ENCODE data around the gene TACC2.
"Not testable (repeated sequence)": the region's sequence is repeated elsewhere in the genome, so short reads cannot be mapped to it uniquely, and the experiment has no call there.

Gene TACC2

DNA sequence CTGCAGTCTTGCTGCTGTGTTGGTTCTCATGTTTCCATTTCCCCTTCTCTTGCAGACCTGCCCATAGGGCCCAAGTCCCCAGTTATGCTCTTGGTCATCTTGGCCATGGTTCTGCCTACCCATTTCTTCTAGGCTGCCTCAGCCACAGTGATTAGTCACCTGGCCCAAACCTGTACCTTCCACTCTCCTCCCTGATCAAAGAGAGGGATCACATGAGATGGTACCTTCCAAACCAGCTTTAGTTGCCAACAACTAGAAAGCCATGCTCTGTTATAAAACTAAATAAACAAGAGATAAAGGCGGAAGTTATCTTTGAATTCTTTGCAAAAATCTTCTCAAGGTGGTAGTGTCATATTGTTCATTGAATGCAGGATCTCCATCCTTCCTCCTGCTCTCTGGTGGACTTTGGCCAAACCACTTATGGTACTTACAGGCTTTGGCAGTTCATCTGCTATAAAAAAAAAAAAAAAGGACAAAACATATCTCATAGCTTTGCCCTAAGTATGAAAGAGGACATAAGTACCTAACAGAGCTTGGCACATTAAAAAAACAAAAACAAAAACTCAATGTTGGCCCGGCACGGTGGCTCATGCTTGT lies 25.8 kb downstream of the TACC2 start:
- WGBS, 2 experiments (ENCODE audit: insufficient coverage in 2 of 2): 93 to 94% methylated on average over 2 of the region's 3 CpGs
- Histone ChIP-seq H3K9me3 (ENCODE audit: control insufficient read depth, low read length) (no peaks in the 10 kb centered on the region), H3K4me1 (ENCODE audit: control insufficient read depth, insufficient read depth, low read length, poor library complexity, severe bottlenecking) (peaks cover 6% of the 10 kb centered on the region), H3K36me3 (ENCODE audit: control insufficient read depth, insufficient read depth, low read length) (no peaks in the 10 kb centered on the region), H3K4me3 (ENCODE audit: extremely low read depth, insufficient read depth, low read length, poor library complexity, severe bottlenecking) (no peak overlapping the region), H3K27ac (ENCODE audit: low read depth, low read length, severe bottlenecking) (no peak overlapping the region)

DNA sequence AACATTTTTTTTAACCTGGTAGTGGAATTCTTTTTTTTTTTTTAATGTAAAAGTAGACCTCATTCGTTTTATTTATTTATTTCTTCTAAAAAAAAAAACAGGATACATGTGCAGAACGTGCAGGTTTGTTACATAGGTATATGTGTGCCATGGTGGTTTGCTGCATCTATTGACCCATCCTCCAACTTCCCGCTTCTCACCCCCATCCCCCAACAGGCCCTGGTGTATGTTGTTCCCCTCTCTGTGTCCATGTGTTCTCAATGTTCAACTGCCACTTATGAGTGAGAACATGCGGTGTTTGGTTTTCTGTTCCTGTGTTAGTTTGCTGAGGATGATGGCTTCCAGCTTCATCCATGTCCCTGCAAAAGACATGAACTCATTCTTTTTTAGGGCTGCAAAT lies 29.0 kb downstream of the TACC2 start:
- WGBS, 2 experiments (ENCODE audit: insufficient coverage in 2 of 2): no CpG with 5 or more reads among the region's 4 CpGs
- H3K4me3 ChIP-seq (ENCODE audit: extremely low read depth, insufficient read depth, low read length, poor library complexity, severe bottlenecking); H3K4me1 ChIP-seq (ENCODE audit: control insufficient read depth, insufficient read depth, low read length, poor library complexity, severe bottlenecking); H3K27ac ChIP-seq (ENCODE audit: low read depth, low read length, severe bottlenecking); H3K9me3 ChIP-seq (ENCODE audit: control insufficient read depth, low read length); H3K36me3 ChIP-seq (ENCODE audit: control insufficient read depth, insufficient read depth, low read length): not testable (repeated sequence)

DNA sequence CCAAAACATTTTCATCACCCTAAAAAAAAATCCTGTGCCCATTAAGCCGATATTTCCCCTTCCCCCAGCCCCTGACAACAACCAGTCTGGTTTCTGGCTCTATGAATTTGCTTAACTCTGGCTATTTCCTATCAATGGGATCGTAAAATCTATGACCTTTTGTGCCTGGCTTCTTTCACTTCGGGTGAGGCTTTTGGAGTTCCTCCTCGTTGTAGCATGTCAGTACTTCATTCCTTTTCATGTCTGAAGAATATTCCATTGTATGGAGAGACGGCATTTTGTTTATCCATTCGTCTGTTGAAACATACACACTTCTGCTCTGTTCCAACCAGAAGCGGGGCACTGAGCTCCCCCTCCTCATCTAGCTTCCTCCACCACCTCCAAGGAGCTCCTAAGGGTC lies 29.5 kb downstream of the TACC2 start:
- Histone ChIP-seq H3K36me3 (ENCODE audit: control insufficient read depth, insufficient read depth, low read length) (no peaks in the 10 kb centered on the region), H3K4me3 (ENCODE audit: extremely low read depth, insufficient read depth, low read length, poor library complexity, severe bottlenecking) (no peak overlapping the region), H3K9me3 (ENCODE audit: control insufficient read depth, low read length) (no peaks in the 10 kb centered on the region), H3K4me1 (ENCODE audit: control insufficient read depth, insufficient read depth, low read length, poor library complexity, severe bottlenecking) (peaks cover 7% of the 10 kb centered on the region), H3K27ac (ENCODE audit: low read depth, low read length, severe bottlenecking) (no peak overlapping the region)
- 80 to 90% methylated on average over 4 of the region's 7 CpGs for WGBS, 2 experiments (ENCODE audit: insufficient coverage in 2 of 2)

DNA sequence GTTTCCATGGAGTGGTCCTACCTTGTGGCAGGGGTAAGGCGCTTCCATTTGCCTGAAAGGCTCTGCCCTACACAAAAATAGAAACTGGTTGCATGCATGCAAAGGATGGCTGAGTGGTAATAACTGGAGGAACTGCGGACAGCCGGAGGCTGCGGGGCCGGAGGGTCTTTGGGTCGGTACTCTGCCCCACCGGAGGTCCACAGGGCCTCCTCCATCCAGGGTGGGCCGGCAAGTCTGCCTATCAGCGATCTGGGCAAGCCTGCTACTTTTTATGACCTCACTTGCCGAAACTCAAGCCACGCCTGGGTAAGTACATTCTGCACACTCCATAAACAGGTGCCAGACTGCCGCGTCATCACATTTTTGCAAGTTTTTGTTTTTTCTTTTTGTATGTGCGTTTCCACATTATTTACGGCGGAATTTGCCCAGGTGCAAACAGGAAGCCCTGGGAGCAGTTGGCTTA lies 30.0 kb downstream of the TACC2 start:
- no peaks in the 10 kb centered on the region for H3K36me3 ChIP-seq (ENCODE audit: control insufficient read depth, insufficient read depth, low read length)
- whole genome bisulfite sequencing, 2 experiments (ENCODE audit: insufficient coverage in 2 of 2): 93 to 99% methylated on average over 13 to 16 of the region's 16 CpGs
- H3K27ac ChIP-seq (ENCODE audit: low read depth, low read length, severe bottlenecking): no peak overlapping the region
- H3K9me3 ChIP-seq (ENCODE audit: control insufficient read depth, low read length): no peaks in the 10 kb centered on the region
- H3K4me1 ChIP-seq (ENCODE audit: control insufficient read depth, insufficient read depth, low read length, poor library complexity, severe bottlenecking): peaks cover 7% of the 10 kb centered on the region
- H3K4me3 ChIP-seq (ENCODE audit: extremely low read depth, insufficient read depth, low read length, poor library complexity, severe bottlenecking): no peak overlapping the region

DNA sequence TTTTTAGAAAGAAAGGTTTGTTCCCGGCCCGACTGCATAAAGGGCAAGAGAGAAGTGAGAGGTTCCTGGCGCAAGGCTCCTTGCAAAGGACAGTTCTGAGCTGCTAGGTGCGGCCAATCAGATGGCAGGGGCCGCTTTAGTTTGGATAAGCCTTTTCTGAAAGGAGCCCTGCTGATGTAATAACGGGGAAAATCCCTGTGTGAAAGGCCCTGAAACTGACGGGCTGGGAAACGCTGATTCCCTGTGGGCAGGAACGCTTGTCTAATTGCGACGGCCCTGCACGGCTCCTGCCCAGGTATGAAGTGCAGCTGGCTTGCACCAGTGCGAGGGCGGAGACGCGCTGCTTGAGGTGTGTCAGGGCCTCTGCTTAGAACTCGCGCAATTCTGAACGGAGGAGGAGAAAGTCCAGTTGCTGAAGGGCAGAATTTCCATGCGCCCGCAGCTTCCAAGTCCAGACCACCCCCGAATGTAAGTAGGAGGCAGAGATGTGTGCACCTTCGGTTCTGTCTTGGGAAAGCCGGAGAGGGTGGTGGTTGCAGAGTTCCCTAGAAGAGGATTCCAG lies 30.5 kb downstream of the TACC2 start:
- WGBS, 2 experiments (ENCODE audit: insufficient coverage in 2 of 2): 80 to 83% methylated on average over 24 of the region's 24 CpGs
- H3K27ac ChIP-seq (ENCODE audit: low read depth, low read length, severe bottlenecking): no peak overlapping the region
- no peak overlapping the region for H3K4me3 ChIP-seq (ENCODE audit: extremely low read depth, insufficient read depth, low read length, poor library complexity, severe bottlenecking)
- peaks cover 7% of the 10 kb centered on the region for H3K4me1 ChIP-seq (ENCODE audit: control insufficient read depth, insufficient read depth, low read length, poor library complexity, severe bottlenecking)
- H3K36me3 ChIP-seq (ENCODE audit: control insufficient read depth, insufficient read depth, low read length): no peaks in the 10 kb centered on the region
- H3K9me3 ChIP-seq (ENCODE audit: control insufficient read depth, low read length): no peaks in the 10 kb centered on the region

DNA sequence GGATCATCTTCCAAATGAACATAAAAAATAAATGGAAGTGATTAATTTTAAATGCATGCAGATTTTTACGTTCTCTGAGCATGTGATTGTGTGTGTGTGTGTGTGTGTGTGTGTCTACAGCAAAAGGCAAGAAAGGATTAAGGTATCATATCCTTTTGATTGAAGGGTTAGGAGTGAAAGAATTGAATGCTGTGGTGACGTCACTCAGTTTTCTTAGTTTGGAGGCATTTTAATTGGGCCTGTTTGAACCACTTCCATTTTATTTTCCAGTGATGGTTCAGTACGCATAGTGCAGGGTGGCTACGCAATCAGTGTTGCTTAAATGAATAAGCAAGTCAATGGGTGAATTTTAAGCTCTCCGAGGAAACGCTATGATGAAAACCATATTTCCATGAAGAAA lies 31.3 kb downstream of the TACC2 start:
- WGBS, 2 experiments (ENCODE audit: insufficient coverage in 2 of 2): 90 to 96% methylated on average over 4 to 6 of the region's 6 CpGs
- H3K4me1 ChIP-seq (ENCODE audit: control insufficient read depth, insufficient read depth, low read length, poor library complexity, severe bottlenecking): peaks cover 7% of the 10 kb centered on the region
- H3K27ac ChIP-seq (ENCODE audit: low read depth, low read length, severe bottlenecking): no peak overlapping the region
- H3K4me3 ChIP-seq (ENCODE audit: extremely low read depth, insufficient read depth, low read length, poor library complexity, severe bottlenecking): no peak overlapping the region
- H3K9me3 ChIP-seq (ENCODE audit: control insufficient read depth, low read length): no peaks in the 10 kb centered on the region
- no peaks in the 10 kb centered on the region for H3K36me3 ChIP-seq (ENCODE audit: control insufficient read depth, insufficient read depth, low read length)

DNA sequence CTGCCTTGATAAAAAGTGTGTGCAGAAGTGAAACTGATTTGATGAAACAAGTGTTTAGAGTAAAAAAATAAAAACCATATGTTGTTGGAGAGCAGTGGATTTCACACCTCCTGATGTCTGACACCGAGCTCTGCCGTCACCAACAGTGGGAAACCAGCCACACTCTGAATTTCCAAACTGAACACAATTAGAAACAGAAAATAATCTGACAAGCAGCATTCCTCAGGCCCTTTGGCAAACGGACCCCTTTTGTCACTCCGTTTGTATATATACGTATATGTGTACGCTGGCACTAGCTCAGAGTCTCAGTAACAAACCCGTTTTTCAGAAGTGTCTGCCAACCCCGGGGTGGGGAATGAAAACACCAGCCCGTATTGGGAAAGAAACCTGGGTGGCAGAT lies 32.4 kb downstream of the TACC2 start:
- Histone ChIP-seq H3K9me3 (ENCODE audit: control insufficient read depth, low read length) (no peaks in the 10 kb centered on the region), H3K4me3 (ENCODE audit: extremely low read depth, insufficient read depth, low read length, poor library complexity, severe bottlenecking) (no peak overlapping the region), H3K4me1 (ENCODE audit: control insufficient read depth, insufficient read depth, low read length, poor library complexity, severe bottlenecking) (peaks cover 7% of the 10 kb centered on the region), H3K36me3 (ENCODE audit: control insufficient read depth, insufficient read depth, low read length) (no peaks in the 10 kb centered on the region), H3K27ac (ENCODE audit: low read depth, low read length, severe bottlenecking) (no peak overlapping the region)
- WGBS, 2 experiments (ENCODE audit: insufficient coverage in 2 of 2): 81 to 84% methylated on average over 9 of the region's 9 CpGs

DNA sequence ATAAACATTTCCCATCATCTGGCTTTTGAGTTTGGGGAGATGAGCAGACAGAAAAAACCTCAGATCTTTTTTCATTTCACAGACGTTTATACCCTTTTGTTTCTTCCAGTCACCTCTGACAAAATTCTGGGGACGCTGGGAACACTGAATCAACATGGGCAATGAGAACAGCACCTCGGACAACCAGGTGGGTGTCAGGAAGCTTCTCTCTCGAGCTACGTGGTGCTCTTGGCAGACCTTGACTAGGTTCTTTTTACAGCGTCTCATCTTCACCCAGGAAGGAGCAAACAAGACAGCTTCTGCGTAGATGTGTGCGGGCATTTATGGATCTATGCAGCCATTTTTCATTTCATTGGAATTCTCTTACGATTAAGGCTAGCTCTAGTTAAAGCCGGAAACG lies 32.9 kb downstream of the TACC2 start:
- Histone ChIP-seq H3K36me3 (ENCODE audit: control insufficient read depth, insufficient read depth, low read length) (no peaks in the 10 kb centered on the region), H3K4me3 (ENCODE audit: extremely low read depth, insufficient read depth, low read length, poor library complexity, severe bottlenecking) (no peak overlapping the region), H3K27ac (ENCODE audit: low read depth, low read length, severe bottlenecking) (no peak overlapping the region), H3K9me3 (ENCODE audit: control insufficient read depth, low read length) (no peaks in the 10 kb centered on the region), H3K4me1 (ENCODE audit: control insufficient read depth, insufficient read depth, low read length, poor library complexity, severe bottlenecking) (peaks cover 7% of the 10 kb centered on the region)
- WGBS, 2 experiments (ENCODE audit: insufficient coverage in 2 of 2): 86 to 92% methylated on average over 8 of the region's 11 CpGs

DNA sequence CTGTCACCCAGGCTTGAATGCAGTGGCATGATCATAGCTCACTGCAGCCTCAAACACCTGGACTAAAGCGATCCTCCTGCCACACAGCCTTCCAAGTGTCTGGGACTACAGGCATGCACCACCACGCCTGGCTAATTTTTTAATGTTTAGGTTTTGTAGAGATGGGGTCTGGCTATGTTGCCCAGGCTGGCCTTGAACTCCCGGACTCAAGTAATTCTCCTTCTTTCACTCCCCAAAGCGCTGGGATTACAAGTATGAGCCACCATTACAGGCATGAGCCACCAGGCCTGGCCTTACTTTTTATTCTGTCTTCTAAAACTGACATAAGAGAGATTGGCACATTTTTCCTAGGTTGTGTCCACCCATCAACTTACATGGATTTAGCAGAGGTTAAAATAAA lies 33.3 kb downstream of the TACC2 start:
- Histone ChIP-seq H3K27ac (ENCODE audit: low read depth, low read length, severe bottlenecking) (no peak overlapping the region), H3K4me1 (ENCODE audit: control insufficient read depth, insufficient read depth, low read length, poor library complexity, severe bottlenecking) (peaks cover 7% of the 10 kb centered on the region), H3K9me3 (ENCODE audit: control insufficient read depth, low read length) (no peaks in the 10 kb centered on the region), H3K4me3 (ENCODE audit: extremely low read depth, insufficient read depth, low read length, poor library complexity, severe bottlenecking) (no peak overlapping the region), H3K36me3 (ENCODE audit: control insufficient read depth, insufficient read depth, low read length) (no peaks in the 10 kb centered on the region)
- 84 to 93% methylated on average over 2 to 3 of the region's 4 CpGs for WGBS, 2 experiments (ENCODE audit: insufficient coverage in 2 of 2)

DNA sequence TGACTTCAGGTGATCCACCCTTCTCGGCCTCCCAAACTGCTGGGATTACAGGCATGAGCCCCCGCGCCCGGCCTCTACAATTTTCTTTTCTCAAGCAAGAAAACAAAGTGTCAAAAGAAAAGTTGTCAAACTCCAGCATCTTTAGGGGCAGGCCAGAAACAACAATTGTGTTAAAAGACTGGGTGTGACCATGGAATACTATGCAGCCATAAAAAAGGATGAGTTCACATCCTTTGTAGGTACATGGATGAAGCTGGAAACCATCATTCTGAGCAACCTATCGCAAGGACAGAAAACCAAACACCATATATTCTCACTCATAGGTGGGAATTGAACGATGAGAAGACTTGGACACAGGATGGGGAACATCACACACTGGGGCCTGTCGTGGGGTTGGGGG lies 34.3 kb downstream of the TACC2 start:
- WGBS, 2 experiments (ENCODE audit: insufficient coverage in 2 of 2): 93% methylated on average over 3 to 4 of the region's 7 CpGs
- H3K36me3 ChIP-seq (ENCODE audit: control insufficient read depth, insufficient read depth, low read length); H3K9me3 ChIP-seq (ENCODE audit: control insufficient read depth, low read length); H3K4me3 ChIP-seq (ENCODE audit: extremely low read depth, insufficient read depth, low read length, poor library complexity, severe bottlenecking); H3K27ac ChIP-seq (ENCODE audit: low read depth, low read length, severe bottlenecking); H3K4me1 ChIP-seq (ENCODE audit: control insufficient read depth, insufficient read depth, low read length, poor library complexity, severe bottlenecking): not testable (repeated sequence)

DNA sequence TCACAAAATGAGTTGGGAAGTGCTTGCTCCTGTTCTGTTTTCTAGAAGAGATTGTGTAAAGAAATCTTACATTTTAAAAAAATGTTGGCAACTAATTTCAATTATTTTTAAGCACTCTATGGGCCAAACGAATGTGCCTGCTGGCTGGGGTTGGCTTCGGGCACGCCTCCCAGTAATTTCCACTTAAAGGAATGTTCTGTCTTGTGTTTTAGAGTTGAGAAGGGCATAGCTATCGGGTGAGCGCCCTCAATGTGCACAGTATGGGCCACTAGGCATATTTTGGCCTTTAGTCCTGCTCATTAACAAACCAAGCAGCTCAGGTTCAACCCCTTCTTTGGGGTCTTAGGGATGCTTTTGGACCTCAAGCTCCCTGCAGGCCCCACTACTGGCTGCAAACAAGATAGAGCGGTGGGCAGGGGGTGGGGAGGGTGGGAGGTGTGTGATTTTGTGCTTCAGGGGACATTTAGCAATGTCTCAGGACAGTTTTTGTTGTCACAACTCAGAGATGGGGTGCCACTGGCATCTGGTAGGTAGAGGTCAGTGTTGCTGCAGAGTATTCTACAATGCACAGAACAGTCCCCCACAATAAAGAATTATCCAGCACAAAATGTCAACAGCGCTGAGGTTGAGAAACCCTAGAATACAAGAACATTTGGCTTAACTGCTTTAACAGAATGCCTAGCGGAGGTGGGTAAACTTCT lies 40.7 kb downstream of the TACC2 start:
- H3K27ac ChIP-seq (ENCODE audit: low read depth, low read length, severe bottlenecking): no peak overlapping the region

More for the DNA sequence above, 40.7 kb downstream of the TACC2 start:
- Histone ChIP-seq H3K36me3 (ENCODE audit: control insufficient read depth, insufficient read depth, low read length) (no peaks in the 10 kb centered on the region), H3K4me3 (ENCODE audit: extremely low read depth, insufficient read depth, low read length, poor library complexity, severe bottlenecking) (no peak overlapping the region), H3K9me3 (ENCODE audit: control insufficient read depth, low read length) (no peaks in the 10 kb centered on the region), H3K4me1 (ENCODE audit: control insufficient read depth, insufficient read depth, low read length, poor library complexity, severe bottlenecking) (peaks cover 3% of the 10 kb centered on the region)
- 69 to 100% methylated on average over 1 to 4 of the region's 8 CpGs for WGBS, 2 experiments (ENCODE audit: insufficient coverage in 2 of 2)

Measured in mesodermal cell (in vitro differentiated cells).